HPDE6-E6E7 (cell line): ENCODE results near the gene EIF3C.
"Not testable (repeated sequence)": the region's sequence is repeated elsewhere in the genome, so short reads cannot be mapped to it uniquely, and the experiment has no call there.

ENCODE experiments used
- DNase-seq: peaks from one replicate; pipeline ENCODE4 v3.0.0; 2011; ENCODE audit warnings: missing footprints; ENCODE audit errors: extremely low spot score

Gene EIF3C, protein sequence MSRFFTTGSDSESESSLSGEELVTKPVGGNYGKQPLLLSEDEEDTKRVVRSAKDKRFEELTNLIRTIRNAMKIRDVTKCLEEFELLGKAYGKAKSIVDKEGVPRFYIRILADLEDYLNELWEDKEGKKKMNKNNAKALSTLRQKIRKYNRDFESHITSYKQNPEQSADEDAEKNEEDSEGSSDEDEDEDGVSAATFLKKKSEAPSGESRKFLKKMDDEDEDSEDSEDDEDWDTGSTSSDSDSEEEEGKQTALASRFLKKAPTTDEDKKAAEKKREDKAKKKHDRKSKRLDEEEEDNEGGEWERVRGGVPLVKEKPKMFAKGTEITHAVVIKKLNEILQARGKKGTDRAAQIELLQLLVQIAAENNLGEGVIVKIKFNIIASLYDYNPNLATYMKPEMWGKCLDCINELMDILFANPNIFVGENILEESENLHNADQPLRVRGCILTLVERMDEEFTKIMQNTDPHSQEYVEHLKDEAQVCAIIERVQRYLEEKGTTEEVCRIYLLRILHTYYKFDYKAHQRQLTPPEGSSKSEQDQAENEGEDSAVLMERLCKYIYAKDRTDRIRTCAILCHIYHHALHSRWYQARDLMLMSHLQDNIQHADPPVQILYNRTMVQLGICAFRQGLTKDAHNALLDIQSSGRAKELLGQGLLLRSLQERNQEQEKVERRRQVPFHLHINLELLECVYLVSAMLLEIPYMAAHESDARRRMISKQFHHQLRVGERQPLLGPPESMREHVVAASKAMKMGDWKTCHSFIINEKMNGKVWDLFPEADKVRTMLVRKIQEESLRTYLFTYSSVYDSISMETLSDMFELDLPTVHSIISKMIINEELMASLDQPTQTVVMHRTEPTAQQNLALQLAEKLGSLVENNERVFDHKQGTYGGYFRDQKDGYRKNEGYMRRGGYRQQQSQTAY

DNA sequence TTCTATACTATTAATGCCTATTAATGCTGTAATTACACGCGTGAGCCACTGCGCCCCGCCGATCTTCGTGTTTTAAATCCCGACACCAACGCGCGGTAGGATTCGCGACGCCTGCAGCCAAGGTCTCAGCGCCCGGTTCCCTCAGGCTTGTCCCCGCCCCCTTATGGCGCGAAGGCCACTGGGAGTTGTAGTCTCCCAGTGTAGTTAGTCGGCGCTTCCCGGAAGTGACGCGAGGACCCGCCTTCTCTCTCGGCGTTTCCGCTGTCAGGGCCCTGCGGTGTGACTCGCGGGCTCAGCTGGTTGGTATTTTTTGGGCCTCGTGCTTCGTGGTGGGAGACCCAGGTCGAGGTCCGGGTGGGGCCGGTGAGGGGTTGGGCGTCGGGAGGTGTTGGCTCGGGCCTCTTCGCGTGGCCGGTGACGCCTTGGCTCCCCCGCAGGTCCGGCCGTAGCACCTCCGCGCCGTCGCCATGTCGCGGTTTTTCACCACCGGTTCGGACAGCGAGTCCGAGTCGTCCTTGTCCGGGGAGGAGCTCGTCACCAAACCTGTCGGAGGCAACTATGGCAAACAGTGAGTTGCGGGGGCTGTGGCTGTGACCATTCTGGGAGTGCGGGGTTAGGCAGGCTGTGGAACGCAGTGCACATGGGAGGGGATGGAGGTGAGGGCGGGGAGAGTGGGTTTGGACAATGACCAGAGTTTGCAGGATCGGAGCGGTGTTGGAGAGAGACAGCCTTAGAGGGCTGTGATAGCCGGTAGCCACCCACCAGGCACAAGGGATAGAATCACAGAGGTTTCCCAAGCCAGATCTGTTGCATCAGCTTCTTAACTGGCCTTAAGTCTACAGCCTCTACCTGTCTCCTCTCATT is at the start of gene EIF3C:
EIF3C (plus strand) TSS at position 245 of the 864 bp plus-strand sequence; CDS start at position 468, 223 bp downstream.
- not testable (repeated sequence) for DNase-seq

DNA sequence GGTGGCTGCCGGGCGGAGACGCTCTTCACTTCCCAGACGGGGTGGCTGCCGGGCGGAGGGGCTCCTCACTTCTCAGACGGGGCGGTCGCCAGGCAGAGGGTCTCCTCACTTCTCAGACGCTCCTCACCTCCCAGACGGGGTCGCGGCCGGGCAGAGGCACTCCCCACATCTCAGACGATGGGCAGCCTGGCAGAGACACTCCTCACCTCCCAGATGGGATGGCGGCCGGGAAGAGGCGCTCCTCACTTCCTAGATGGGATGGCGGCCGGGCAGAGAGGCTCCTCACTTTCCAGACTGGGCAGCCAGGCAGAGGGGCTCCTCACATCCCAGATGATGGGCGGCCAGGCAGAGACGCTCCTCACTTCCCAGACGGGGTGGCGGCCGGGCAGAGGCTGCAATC is 45.0 kb upstream of the EIF3C start:
- not testable (repeated sequence) for DNase-seq

DNA sequence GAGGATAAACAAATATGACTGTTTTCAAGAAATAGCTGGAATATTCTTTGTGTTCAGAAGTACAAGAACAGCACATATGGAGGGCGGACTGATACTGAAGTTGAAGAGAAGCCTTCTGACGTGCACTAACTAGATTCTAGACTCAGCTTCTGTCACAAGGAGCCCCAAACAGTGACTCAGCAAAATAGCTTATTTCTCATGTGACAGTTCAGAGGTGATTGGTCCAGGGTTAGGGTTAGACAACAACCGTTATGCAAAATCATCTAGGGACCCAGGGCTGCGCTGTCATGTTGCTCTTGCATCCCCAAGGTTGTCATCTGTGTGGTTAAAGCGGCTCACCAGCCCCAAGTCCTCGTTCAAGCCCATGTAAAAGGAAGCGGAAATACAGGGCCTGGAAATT is 43.8 kb upstream of the EIF3C start:
- DNase-seq: not testable (repeated sequence)

DNA sequence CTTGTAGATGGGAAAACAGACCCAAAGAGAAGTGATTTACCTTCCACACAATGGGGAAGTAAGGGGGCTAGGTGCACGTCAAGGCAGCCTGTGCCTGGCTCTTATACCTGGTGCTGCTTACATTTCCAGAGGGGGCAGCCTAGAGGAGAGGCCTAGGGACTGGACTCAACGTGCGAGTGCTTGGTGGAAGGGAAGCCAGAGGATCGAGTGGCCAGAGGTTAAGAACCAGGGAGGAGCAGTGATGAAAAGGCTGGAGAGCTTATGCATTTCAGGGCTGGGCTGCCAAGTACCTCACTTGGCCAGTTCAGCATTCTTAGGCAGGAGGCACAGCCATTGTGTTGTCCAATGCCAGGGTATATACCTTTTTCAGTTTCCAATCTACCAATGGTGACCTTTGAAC is 43.1 kb upstream of the EIF3C start:
- not testable (repeated sequence) for DNase-seq

DNA sequence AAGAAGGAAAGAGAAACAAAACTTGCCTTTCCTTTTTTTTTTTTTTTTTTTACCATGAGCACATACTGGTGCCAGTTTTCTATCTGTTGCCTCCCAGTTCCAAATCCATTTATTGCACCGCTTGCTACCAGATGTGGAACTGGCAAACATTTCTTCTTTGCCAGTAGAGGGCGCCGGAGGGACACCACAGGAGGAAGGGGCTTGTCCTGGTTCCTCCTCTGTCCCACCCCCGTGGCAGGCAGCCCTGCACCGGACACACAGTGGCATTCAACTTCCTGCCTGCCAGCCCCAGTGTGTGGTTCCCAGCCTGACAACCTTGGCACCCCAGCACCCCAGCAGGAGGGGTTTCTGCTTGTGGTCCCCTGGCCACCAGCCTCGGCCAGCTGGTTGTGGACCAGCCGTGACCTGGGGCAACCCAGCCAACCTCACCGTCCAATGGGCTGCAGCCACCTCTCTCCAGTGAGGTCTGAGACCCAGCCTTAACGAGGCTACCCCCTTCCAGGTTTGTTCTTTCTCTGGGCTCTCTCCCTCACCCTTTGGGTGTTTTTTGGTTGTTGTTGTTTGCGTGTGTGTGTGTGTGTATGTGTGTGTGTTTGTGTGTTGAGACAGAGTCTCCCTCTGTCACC is 22.8 kb upstream of the EIF3C start:
- DNase-seq: not testable (repeated sequence)

DNA sequence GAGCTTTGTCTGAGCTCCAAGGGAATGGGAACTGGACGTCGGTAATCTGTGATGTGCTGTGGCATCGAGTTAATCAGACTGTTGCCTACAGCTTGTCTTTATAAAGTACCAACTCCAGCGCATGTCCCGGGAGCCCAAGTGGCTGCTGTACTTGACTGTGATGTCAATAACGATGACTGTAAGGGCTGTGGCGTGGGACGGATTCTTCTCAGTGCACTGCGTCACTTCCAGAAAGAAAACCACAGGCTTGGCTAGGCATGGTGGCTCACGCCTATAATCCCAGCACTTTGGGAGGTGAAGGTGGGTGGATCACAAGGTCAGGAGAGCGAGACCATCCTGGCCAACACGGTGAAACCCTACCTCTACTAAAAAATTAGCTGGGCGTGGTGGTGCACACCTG is 21.8 kb upstream of the EIF3C start:
- not testable (repeated sequence) for DNase-seq

DNA sequence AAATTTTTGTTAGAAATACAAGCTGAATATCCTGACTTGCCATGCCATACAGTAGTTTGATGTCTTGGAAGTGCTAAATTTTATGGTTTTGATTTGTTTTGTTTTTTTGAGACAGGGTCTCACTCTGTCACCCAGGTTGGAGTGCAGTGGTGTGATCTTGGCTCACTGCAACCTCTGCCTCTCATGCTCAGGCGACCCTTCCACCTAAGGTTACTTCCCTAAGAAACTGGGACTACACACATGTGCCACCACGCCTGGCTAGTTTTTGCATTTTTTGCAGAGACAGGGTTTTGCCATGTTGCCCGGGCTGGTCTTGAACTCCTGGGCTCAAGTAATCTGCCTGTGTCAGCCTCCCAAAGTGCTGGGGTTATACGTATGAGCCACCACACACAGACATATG is 19.5 kb upstream of the EIF3C start:
- DNase-seq: not testable (repeated sequence)

DNA sequence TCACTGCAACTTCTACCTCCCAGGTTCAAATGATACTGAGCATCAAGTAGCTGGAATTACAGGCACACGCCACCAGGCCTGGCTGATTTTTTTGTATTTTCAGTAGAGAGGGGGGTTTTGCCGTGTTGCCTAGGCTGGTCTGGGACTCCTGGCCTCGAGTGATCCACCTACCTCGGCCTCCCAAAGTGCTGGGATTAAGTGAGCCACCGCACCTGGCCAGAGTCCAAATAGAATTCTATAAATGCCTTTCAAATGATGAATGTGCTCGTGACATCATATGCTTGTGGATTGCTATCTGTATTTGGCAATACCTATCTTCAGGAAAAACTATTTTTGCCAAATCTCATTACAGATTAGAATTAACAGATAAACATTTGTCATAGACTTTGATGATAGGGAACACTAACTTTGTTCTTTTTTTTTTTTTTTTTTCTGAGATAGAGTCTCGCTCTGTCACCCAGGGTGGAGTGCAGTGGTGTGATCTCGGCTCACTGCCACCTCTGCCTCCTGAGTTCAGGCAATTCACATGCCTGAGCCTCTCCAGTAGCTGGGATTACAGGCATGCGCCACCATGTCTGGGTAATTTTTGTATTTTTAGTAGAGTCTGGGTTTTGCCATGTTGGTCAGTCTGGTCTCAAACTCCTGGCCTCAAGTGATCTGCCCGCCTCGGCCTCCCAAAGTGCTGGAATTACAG is 17.9 kb upstream of the EIF3C start:
- not testable (repeated sequence) for DNase-seq

DNA sequence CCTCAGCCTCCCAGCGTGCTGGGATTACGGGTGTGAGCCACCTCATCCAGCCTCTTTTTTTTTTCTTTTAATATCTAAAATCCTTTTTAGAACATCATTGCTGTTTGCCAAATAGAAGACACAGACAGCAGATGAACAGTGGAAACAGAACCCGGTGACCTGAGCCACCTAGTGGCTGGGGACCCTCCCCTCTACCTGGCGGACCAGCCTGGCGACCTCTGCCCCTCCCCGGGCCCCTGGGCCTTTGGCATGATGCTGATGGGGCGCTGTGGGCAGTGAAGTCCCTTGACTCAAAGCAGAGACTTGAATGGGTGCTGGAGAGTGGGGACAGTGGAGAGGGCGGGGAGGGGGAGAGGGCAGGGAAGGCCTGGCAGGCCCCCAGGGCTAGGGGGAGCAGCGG is 11.5 kb upstream of the EIF3C start:
- DNase-seq: not testable (repeated sequence)

DNA sequence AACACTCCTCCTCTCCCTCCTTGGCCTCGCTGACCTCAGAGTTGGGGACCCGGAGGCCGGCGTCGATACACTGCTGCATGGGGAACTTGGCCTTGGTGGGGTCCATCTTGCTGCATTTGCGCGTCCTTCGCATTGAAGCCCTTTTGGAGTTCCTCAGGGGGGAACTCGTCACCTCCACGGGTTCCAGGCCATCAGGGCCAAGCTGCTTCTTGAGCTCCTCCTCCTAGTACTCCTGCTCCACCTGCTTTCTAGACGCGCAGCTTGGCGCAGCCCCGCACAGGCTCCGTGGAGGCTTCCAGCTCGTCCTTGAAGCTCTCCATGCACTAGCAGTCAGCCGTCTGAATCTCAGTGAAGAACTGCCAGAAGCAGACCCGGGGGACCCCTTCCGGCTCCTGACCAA is 10.9 kb upstream of the EIF3C start:
- DNase-seq: not testable (repeated sequence)

DNA sequence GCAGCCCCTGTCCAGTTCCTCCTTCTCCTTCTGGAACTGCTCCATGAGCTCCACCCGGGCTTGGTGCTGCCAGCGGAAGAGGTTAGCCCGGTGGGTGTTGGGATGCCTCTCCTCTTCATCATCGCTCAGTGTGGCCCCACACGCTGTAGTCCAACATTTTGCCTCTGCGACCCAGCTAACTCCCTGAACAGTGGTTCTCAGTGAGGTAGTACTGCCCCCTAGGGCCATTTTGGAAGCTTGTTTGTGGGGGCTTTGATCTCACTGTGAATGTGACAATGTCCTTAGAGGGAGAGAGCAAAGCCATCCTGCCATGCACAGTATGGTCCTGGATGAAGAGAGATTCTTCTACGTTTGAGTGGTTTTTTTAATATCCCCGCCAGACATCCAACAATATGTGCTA is 9.9 kb upstream of the EIF3C start:
- DNase-seq: not testable (repeated sequence)

DNA sequence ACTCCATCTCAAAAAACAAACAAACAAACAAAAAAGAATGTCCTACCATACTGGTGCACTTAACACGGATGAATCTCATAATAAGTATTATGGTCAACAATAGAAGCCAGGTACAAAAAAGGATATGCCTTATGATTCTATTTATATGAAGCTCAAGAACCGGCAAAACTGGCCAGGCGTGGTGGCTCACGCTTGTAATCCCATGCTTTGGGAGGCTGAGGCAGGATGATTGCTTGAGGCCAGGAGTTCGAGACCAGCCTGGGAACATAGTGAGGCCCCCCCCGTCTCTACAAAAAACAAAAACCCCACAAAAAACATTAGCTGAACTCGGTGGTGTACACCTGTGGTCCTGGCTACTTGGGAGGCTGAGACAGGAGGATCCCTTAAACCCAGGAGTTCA is 7.0 kb upstream of the EIF3C start:
- not testable (repeated sequence) for DNase-seq

DNA sequence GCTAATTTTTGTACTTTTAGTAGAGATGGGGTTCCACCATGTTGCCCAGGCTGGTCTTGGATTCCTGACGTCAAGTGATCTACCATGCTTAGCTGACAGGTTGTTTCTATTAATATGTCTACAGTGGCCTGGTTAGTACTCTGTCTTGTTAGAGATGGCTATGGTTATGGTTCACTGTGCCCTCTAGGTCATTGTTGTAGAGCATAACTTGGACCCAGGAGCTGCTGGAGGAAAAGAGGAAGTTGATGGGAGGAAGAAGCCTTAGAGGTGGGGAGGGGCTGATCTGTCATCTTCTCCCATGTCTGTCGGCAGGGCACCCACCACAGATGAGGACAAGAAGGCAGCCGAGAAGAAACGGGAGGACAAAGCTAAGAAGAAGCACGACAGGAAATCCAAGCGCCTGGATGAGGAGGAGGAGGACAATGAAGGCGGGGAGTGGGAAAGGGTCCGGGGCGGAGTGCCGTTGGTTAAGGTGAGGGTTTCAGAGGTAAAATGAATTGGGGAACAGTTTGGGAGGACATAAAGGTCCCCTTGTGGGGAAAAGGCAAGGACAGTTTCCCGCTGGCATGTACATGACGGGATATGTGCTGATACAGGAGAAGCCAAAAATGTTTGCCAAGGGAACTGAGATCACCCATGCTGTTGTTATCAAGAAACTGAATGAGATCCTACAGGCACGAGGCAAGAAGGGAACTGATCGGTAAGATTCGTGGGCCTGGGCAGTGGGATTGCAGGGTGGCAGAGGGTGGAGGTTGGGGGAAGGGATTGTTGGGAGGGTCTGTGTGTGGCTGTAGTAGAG is 11.8 kb downstream of the EIF3C start:
- not testable (repeated sequence) for DNase-seq

DNA sequence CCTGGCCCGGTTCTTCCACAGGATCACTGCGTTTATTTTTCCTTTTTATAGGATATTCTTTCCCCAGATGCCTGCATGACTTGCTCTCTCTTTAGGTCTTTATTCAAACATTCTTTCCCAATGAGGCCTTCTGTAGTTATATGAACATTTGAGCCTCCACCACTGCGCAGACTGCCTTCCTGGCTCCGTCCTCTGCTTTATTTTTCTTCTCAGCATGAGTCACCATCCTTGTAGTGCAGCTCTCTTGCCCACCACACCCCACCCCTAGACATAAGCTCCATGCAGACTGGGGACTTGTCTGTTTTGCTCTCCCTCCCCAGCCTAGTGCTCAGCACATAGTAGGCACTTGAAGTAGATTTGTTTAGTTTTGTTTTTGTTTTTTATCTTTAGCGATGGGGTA is 20.0 kb downstream of the EIF3C start:
- not testable (repeated sequence) for DNase-seq

DNA sequence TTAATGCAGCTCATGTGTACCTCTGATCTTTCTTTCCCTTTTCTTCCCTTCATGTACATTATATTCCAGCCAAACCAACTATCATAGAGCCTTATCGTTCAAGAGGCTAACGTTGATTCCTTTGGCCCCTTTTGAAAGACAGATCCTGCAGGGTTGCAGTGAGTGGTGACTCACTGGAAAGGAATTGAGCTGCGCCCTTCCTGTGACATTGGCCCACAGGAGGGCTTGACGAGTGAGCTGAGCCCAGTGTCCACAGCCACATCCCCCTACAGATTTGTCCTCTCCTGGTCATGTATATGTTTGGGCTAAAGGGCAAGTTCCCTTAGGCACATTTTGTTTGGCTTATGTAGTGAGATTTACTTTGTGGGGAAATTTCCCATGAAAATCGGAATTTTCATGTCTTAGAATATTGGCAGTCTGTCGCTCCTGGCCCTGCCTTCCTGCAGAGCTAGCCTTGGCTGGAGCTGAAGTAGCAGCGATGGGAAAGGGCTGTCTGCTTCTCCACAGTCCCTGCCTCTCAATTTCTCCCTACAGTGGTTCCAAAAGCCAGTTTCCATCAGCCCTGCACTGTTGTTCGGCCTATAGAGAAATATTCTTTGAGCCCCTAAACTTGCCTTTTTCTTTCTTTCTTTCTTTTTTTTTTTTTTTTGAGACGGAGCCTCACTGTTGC is 21.3 kb downstream of the EIF3C start:
- not testable (repeated sequence) for DNase-seq

DNA sequence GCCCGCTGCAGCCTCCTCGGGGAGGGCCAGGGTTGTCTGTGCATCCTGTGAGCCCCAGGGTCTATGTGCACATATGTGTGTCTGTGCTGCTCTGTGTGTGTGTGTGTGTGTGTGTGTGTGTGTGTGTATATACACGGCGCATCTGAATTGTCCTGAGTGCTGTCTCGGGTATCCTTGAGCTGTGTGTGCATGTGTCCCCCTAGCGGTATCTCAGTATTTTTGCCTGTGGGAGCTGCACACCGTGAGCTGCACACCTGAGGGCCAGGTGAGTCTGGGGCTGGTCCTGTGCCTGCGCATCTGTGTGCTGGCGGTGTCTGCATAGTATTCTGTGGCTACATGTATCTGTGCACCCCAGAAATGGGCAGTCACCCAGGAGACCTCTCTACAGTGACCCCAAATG is 28.5 kb downstream of the EIF3C start:
- DNase-seq: not testable (repeated sequence)

DNA sequence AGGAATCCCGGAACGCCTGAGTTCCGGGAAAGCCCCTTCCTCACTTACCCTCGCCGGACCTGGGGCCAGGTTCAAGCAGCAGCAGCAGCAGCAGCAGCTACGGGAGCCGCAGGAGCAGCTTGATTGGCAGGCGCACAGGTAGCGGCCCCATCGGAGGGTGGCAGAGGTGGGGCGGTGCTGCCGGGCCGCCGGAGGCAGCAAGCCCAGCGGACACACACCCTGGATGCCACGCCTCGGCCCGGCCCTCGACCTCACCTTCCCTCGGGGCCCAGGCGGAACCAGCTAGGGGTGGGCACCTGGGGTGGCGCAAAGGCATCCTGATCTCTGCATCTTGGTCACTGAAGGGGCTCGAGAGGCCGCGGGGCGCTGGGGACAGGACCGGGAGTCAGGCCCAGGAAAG is 29.4 kb downstream of the EIF3C start:
- not testable (repeated sequence) for DNase-seq

DNA sequence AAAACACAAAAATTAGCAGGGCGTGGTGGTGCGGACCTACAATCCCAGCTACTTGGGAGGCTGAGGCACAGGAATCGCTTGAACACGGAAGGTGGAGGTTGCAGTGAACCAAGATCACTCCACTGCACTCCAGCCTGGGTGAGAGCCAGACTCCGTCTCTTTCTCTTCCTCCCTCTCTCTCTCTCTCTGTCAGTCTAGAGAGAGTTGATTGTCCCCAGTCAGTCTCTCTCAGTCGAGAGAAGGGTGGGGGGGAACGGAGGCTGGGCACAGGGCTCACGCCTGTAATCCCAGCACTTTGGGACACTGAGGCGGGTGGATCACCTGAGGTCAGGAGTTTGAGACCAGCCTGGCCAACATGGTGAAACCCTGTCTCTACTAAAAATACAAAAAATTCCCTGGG is 30.0 kb downstream of the EIF3C start:
- DNase-seq: not testable (repeated sequence)
